MCF 10A (cell line): ENCODE results near the gene COPB1. TPM values are rescaled to one million over a fixed set of nuclear protein-coding genes. Genes with fewer than 3 reads are reported as not detected.

Source experiments
- BruUV-seq: library from RNA; stranded (reverse); fragments of 400-500 nt; replicated peaks from 2 replicates; lab custom pipeline; 2021; lab: Mats Ljungman, UMichigan
- CTCF ChIA-PET: fragments of 300-600 bp; sonication (Branson Sonifier 250); formaldehyde crosslinking; extraction: SDS; loops from one replicate; lab custom pipeline; 2021; ENCODE audit warnings: antibody characterized with exemption, inconsistent platforms; lab: Yijun Ruan, JAX
- POLR2A ChIA-PET: fragments of 300-600, 350-650 bp; sonication (Branson Sonifier 250); formaldehyde crosslinking; extraction: SDS; loops from one replicate; lab custom pipeline; 2020; ENCODE audit warnings: antibody characterized with exemption, inconsistent platforms; lab: Yijun Ruan, JAX
- DNase-seq: peaks from one replicate; pipeline ENCODE4 v3.0.0-alpha.2; 2018; ENCODE audit not compliant: unreplicated experiment
- H3K27ac Mint-ChIP-seq: one replicate; pipeline ENCODE4 v1.8.0; 2022; ENCODE audit warnings: mild to moderate bottlenecking, low read depth, mixed read lengths; ENCODE audit not compliant: unreplicated experiment
- H3K27me3 Mint-ChIP-seq: one replicate; pipeline ENCODE4 v1.8.0; 2022; ENCODE audit warnings: mixed read lengths; ENCODE audit not compliant: insufficient read depth, unreplicated experiment
- H3K36me3 Mint-ChIP-seq: one replicate; pipeline ENCODE4 v1.8.0; 2022; ENCODE audit warnings: mild to moderate bottlenecking, moderate library complexity, mixed read lengths; ENCODE audit not compliant: insufficient read depth, unreplicated experiment
- H3K4me1 Mint-ChIP-seq: one replicate; pipeline ENCODE4 v1.8.0; 2022; ENCODE audit warnings: mixed read lengths; ENCODE audit not compliant: insufficient read depth, unreplicated experiment
- H3K4me3 Mint-ChIP-seq: one replicate; pipeline ENCODE4 v1.8.0; 2022; ENCODE audit warnings: mild to moderate bottlenecking, moderate library complexity, mixed read lengths; ENCODE audit not compliant: unreplicated experiment
- H3K9me3 Mint-ChIP-seq: one replicate; pipeline ENCODE4 v1.8.0; 2022; ENCODE audit warnings: mixed read lengths; ENCODE audit not compliant: unreplicated experiment
- intact Hi-C: fragments of 100-400 bp; cut with micrococcal nuclease; formaldehyde crosslinking; loops from 2 replicates; pipeline ENCODE4 v1.14.1; 2022
- total RNA-seq: library from RNA; stranded (reverse); gene quantifications from 2 replicates; pipeline ENCODE4 v1.2.3, GENCODE V29; 2022
- TF ChIP-seq, protein P1 (sequence below): fragments of 200-600 bp; IDR thresholded peaks from one replicate; pipeline ENCODE4 v1.8.0; 2022; ENCODE audit warnings: antibody characterized with exemption, mild to moderate bottlenecking; ENCODE audit not compliant: unreplicated experiment

Gene COPB1
- total RNA-seq, 1 experiment from 2014 or later = 159 TPM

DNA sequence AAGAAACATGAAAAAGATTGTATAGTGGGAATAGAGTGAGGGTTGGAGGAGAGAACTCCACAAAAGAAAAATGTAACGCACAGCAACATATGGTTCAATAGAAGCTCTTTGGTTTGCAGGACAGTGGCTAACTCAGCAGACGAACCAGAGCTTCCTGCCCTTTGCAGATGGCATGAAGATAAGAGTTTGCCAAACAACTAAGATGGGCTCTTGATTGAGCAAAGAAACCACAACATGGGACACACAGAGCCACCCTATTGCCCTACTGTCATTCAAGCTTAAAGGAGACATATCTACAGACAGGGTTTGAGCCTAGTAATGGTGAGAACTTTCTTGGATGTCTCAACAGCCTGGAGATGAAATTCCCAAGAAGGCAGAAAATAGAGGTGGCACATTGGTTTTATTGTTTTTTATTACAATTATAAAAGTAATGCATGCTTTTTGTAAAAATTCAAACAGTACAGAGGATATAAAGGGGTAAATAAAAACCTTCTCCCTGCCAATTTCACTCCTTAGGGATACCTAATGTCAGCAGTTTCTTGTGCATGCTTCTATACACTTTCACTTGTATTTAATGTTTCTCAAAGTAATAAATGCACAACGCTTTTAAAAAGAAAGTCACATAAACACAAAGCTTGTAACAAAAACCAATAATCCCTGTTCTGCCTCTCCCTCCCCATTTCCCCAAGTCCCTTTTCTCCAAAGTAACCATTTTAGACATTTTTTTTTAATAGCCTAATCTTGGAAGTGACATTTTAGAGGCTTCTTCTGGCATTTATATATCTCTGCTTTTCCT lies 63.7 kb downstream of the COPB1 start:
- no TSS peak for BruUV-seq
- Mint-ChIP-seq H3K9me3 (peaks cover 9% of the 10 kb centered on the region), H3K4me3 (no peak overlapping the region), H3K36me3 (no peaks in the 10 kb centered on the region), H3K27me3 (no peaks in the 10 kb centered on the region), H3K27ac (no peak overlapping the region), H3K4me1 (no peaks in the 10 kb centered on the region)
- DNase-seq = no peak
- intact Hi-C loops = no loop called here
- POLR2A ChIA-PET = interaction anchor here (0.8 to 1.6 kb wide), 3 partner anchors 10 to 15 kb away, joined by 3 to 7 read pairs (median 6); no protein-coding TSS in a partner anchor
- CTCF ChIA-PET = interaction anchor here (0.6 to 1.8 kb wide), 7 partner anchors 10 to 163 kb away, joined by 3 to 14 read pairs (median 3); no protein-coding TSS in a partner anchor
- TF ChIP-seq, protein P1, sequence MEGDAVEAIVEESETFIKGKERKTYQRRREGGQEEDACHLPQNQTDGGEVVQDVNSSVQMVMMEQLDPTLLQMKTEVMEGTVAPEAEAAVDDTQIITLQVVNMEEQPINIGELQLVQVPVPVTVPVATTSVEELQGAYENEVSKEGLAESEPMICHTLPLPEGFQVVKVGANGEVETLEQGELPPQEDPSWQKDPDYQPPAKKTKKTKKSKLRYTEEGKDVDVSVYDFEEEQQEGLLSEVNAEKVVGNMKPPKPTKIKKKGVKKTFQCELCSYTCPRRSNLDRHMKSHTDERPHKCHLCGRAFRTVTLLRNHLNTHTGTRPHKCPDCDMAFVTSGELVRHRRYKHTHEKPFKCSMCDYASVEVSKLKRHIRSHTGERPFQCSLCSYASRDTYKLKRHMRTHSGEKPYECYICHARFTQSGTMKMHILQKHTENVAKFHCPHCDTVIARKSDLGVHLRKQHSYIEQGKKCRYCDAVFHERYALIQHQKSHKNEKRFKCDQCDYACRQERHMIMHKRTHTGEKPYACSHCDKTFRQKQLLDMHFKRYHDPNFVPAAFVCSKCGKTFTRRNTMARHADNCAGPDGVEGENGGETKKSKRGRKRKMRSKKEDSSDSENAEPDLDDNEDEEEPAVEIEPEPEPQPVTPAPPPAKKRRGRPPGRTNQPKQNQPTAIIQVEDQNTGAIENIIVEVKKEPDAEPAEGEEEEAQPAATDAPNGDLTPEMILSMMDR = no peak

DNA sequence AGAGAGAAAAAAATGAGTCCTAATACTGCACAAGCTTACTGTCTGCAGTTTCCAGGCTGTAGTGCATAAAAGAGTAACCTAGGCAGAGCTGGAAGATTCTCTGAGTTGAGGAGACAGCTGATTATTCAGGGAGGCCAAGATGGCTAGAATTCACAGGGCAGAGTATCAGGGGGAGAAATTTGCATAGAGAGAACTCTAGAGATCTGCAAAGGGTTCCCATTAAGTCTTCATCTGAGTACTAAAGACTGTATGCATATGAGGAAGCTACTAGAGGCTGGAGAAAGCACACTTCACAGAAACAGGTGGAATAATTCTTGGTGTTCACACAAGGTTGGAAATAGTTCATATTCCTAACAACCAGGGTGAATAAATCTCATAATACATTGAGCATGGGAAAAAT lies 74.0 kb downstream of the COPB1 start:
- ChIA-PET POLR2A (no interaction called here), CTCF (interaction anchor here (0.6 to 1.2 kb wide), 4 partner anchors 30 to 723 kb away, joined by 3 to 4 read pairs (median 3); no protein-coding TSS in a partner anchor)
- Mint-ChIP-seq H3K36me3 (no peaks in the 10 kb centered on the region), H3K4me3 (no peak overlapping the region), H3K4me1 (peaks cover 5% of the 10 kb centered on the region), H3K27ac (no peak overlapping the region), H3K9me3 (peaks cover 7% of the 10 kb centered on the region), H3K27me3 (no peaks in the 10 kb centered on the region)
- intact Hi-C loops = no loop called here
- no TSS peak for BruUV-seq
- no peak for DNase-seq
- TF ChIP-seq, protein P1 = no peak

DNA sequence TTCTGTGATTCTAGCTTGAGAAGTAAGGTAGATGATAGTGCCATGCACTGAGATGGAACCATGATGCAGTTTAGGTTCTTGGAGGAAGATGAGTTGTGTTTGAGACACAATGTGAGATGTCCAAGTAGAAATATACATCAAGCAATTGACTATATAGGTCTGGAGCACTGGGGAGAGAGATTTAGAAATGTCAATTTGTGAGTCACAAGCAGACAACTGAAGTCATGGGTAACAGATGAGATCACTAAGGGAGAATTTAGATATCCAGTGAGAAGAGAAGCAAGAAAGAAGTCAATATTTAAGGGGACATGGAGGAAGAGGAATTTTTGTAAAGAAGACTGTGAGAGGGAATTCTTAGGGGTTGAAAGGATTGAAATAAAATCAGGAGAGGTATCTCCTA lies 75.5 kb downstream of the COPB1 start:
- Mint-ChIP-seq H3K27me3 (no peaks in the 10 kb centered on the region), H3K27ac (no peak overlapping the region), H3K36me3 (no peaks in the 10 kb centered on the region), H3K4me3 (no peak overlapping the region), H3K9me3 (no peaks in the 10 kb centered on the region), H3K4me1 (peaks cover 11% of the 10 kb centered on the region)
- ChIA-PET POLR2A (interaction anchor here (2.8 to 3.3 kb wide), 2 partner anchors 11 to 43 kb away, joined by 13 to 24 read pairs; no protein-coding TSS in a partner anchor), CTCF (interaction anchor here (1.4 to 9.7 kb wide), 3 partner anchors 31 to 118 kb away, joined by 3 to 316 read pairs (median 22); no protein-coding TSS in a partner anchor)
- no TSS peak for BruUV-seq
- DNase-seq = no peak
- TF ChIP-seq, protein P1 = no peak
- intact Hi-C loops = loop anchor here (5.0 kb wide), 1 partner anchor 33 kb away; no protein-coding TSS in a partner anchor

DNA sequence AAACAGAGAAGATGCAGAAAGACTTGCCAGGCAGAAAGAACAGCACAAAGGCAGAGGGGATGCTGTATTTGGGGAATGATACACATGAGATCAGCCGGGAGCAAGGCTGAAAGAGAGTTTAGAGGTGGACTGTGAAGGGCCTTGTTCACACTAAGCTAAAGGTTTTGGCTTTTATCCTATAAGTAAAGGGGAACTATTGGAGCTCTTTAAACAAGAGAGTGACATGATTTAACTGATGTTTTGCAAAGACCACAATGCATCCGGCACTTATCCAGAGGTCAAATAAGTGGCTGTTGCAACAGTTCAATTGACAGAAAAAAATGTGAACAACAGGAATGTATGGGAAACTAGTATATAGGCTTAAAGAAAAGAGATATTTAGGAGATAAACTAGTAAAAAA lies 76.0 kb downstream of the COPB1 start:
- no TSS peak for BruUV-seq
- no peak for DNase-seq
- intact Hi-C loops = loop anchor here (5.0 kb wide), 1 partner anchor 34 kb away; no protein-coding TSS in a partner anchor
- no peak overlapping the region for H3K27ac Mint-ChIP-seq
- no peaks in the 10 kb centered on the region for H3K36me3 Mint-ChIP-seq
- H3K9me3 Mint-ChIP-seq = no peaks in the 10 kb centered on the region
- CTCF ChIA-PET = interaction anchor here (0.7 to 9.7 kb wide), 4 partner anchors 32 to 134 kb away, joined by 3 to 316 read pairs (median 12); no protein-coding TSS in a partner anchor
- TF ChIP-seq, protein P1 = no peak
- H3K4me3 Mint-ChIP-seq = no peak overlapping the region
- POLR2A ChIA-PET = interaction anchor here (1.0 to 3.3 kb wide), 6 partner anchors 8 to 65 kb away, joined by 3 to 24 read pairs (median 8); no protein-coding TSS in a partner anchor
- H3K27me3 Mint-ChIP-seq = no peaks in the 10 kb centered on the region
- peaks cover 15% of the 10 kb centered on the region for H3K4me1 Mint-ChIP-seq
